Spleen (tissue), 7 donors: Measurements from ENCODE around the gene ZCCHC9.

Source experiments
- POLR2A ChIP-seq, 3 donors: fragments of 450-650 bp; IDR thresholded peaks; one replicate each; pipeline ENCODE4 v1.5.1; 2017; ENCODE audit warnings: antibody characterized with exemption in 3 of 3, mild to moderate bottlenecking in 1 of 3
- TF ChIP-seq, protein P1 (sequence below), 11 experiments: fragments of 200-600 bp in 7 of 11; fragments of 450-650 bp in 4 of 11; sonication (generic) in 4 of 11; IDR thresholded peaks in 8 of 11; conservative IDR thresholded peaks in 3 of 11; 1 replicate in 7 of 11; 2 replicates in 4 of 11; pipeline versions ENCODE4 v1.4.0 to v1.8.0; 2016 to 2021; ENCODE audit warnings: antibody characterized with exemption in 11 of 11, inconsistent platforms in 4 of 11, mild to moderate bottlenecking in 1 of 11
- donor health status: DM: no; HTN: no; CAD: no; lungs with moderate emphysema.
- donor health status: DM: no; HTN: no; CAD: no.
- donor health status: DM: no; HTN: no; CAD: no.

DNA sequence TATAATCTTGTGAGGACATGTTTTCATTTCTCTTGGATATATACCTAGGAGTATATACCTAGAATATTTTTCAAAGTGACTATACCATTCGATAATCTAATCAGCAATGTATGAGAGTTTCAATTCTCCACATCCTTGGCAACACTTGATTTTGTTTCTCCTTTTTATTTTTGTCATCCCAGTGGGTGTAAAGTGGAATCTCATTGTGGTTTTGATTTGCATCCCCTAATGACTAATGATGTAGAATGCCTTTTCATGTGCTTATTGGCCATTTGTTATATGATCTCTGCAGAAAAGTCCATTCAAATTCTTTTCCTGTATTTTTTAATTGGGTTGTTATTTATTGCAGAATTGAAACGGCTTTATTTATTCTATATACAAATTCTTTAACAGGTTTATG lies 15.2 kb downstream of the ZCCHC9 start:
- no peak for TF ChIP-seq POLR2A (IDR thresholded peaks at IDR 0.05)
- TF ChIP-seq, protein P1, sequence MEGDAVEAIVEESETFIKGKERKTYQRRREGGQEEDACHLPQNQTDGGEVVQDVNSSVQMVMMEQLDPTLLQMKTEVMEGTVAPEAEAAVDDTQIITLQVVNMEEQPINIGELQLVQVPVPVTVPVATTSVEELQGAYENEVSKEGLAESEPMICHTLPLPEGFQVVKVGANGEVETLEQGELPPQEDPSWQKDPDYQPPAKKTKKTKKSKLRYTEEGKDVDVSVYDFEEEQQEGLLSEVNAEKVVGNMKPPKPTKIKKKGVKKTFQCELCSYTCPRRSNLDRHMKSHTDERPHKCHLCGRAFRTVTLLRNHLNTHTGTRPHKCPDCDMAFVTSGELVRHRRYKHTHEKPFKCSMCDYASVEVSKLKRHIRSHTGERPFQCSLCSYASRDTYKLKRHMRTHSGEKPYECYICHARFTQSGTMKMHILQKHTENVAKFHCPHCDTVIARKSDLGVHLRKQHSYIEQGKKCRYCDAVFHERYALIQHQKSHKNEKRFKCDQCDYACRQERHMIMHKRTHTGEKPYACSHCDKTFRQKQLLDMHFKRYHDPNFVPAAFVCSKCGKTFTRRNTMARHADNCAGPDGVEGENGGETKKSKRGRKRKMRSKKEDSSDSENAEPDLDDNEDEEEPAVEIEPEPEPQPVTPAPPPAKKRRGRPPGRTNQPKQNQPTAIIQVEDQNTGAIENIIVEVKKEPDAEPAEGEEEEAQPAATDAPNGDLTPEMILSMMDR (IDR thresholded peaks at IDR 0.05 in 8 of 11, conservative IDR thresholded peaks at IDR 0.05 in 3 of 11): no peak
